ENCODE results near the gene TNFRSF18.

DNA sequence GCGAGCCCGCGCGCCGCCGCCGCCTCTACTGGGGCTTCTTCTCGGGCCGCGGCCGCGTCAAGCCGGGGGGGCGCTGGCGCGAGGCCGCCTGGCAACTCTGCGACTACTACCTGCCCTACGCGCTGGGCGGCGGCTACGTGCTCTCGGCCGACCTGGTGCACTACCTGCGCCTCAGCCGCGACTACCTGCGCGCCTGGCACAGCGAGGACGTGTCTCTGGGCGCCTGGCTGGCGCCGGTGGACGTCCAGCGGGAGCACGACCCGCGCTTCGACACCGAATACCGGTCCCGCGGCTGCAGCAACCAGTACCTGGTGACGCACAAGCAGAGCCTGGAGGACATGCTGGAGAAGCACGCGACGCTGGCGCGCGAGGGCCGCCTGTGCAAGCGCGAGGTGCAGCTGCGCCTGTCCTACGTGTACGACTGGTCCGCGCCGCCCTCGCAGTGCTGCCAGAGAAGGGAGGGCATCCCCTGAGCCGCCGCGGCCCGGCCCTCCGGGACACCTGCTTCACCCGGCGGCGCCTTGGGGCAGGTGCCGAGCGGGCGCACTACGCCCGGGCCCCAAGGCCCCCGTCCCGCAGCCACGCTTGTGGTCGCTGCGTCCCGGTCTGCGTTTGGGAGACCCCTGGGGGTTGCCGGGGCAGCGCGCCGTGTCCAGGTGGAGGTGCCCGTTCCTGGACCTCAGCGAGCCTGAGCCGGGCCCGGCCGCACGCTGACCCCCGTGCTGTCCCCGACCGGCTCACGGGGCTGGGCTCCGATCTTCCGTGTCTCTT is 26.6 kb upstream of the TNFRSF18 start:
- TF ChIP-seq ZNF274 (IDR thresholded peaks at IDR 0.05; ENCODE audit: low read depth, low read length) (no peak), SUZ12 (IDR thresholded peaks at IDR 0.05; ENCODE audit: extremely low read depth, insufficient read depth, insufficient read length) (no peak), YY1 (IDR thresholded peaks at IDR 0.05; ENCODE audit: insufficient read depth, insufficient read length) (no peak)
